Breast epithelium (tissue), 4 donors: ENCODE results near the gene NEBL. TPM values are rescaled to one million over a fixed set of nuclear protein-coding genes. Genes with fewer than 3 reads are reported as not detected.

Experiments
- DNase-seq, 2 donors: peaks; one replicate each; pipeline ENCODE4 v3.0.0-alpha.2; 2019; ENCODE audit warnings: low spot score in 2 of 2
- H3K27ac ChIP-seq, 2 donors: fragments of 200-600 bp; sonication (generic) in 1 of 2; one replicate each; pipeline ENCODE4 v1.5.1; 2016 to 2019; ENCODE audit warnings: mild to moderate bottlenecking in 1 of 2
- H3K27me3 ChIP-seq, 2 donors: fragments of 200-600 bp; sonication (generic) in 1 of 2; one replicate each; pipeline versions ENCODE4 v1.5.1 to v1.6.0; 2017 to 2019; ENCODE audit warnings: control low read depth in 1 of 2, mild to moderate bottlenecking in 1 of 2
- H3K36me3 ChIP-seq: fragments of 200-600 bp; one replicate; pipeline ENCODE4 v1.5.1; 2019
- H3K4me1 ChIP-seq, 2 donors: fragments of 200-600 bp; sonication (generic); one replicate each; pipeline ENCODE4 v1.5.1; 2016 to 2019; ENCODE audit warnings: control low read depth in 1 of 2
- H3K4me3 ChIP-seq, 3 donors: fragments of 200-600 bp; sonication (generic); 1 replicate in 2 of 3; 2 replicates in 1 of 3; pipeline ENCODE4 v1.5.1; 2016 to 2019; ENCODE audit warnings: mild to moderate bottlenecking in 3 of 3, moderate library complexity in 2 of 3
- H3K9me3 ChIP-seq, 2 donors: fragments of 200-600 bp; sonication (generic) in 1 of 2; one replicate each; pipeline ENCODE4 v1.5.1; 2016 to 2019; ENCODE audit warnings: control low read depth in 1 of 2
- POLR2A ChIP-seq: fragments of 450-650 bp; IDR thresholded peaks from one replicate; pipeline ENCODE4 v1.6.1; 2016; ENCODE audit warnings: antibody characterized with exemption, mild to moderate bottlenecking, moderate library complexity
- POLR2AphosphoS5 ChIP-seq, 3 donors: sonication (generic); formaldehyde crosslinking; IDR thresholded peaks; one replicate each; pipeline ENCODE4 v1.6.1; 2017; ENCODE audit warnings: antibody characterized with exemption in 3 of 3
- intact Hi-C: fragments of 100-400 bp; cut with DNase I; formaldehyde crosslinking; loops from one replicate; pipeline ENCODE4 v1.15.1; 2023; ENCODE audit warnings: low total_unique reads
- total RNA-seq, 3 donors: library from RNA; depleted of rRNA; stranded (reverse); fragments of >200 nt; gene quantifications; one replicate each; pipeline ENCODE4 v1.1.0, GENCODE V29; 2016
- TF ChIP-seq, protein P1 (sequence below), 3 donors: fragments of 450-650 bp; IDR thresholded peaks; one replicate each; pipeline ENCODE4 v1.5.1; 2016 to 2017; ENCODE audit warnings: antibody characterized with exemption in 3 of 3, mild to moderate bottlenecking in 3 of 3, moderate library complexity in 3 of 3

The NEBL gene
- total RNA-seq, 3 donors from 2014 or later, result 3.8 to 313 (median 85.2) TPM

DNA sequence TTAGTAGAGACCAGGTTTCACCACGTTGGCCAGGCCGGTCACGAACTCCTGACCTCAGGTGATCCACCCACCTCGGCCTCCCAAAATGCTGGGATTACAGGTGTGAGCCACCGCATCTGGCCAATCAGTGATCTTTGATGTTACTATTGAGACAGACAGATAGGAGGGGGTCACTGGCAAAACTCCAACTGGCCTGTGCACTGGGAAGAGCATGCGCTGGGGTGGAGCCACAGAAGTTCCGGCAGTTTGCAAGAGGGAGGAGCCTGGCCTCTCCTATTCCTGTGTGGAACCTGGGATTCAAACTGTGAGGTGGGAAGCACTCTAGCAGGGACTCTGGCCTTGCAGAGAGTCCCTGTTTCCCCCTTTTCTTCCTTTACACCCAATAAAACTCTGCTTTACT lies 60.7 kb downstream of the NEBL start:
- intact Hi-C loops, result no loop called here
- Histone ChIP-seq H3K9me3 (peaks cover 0 to 14% of the 10 kb centered on the region in 2 donors), H3K27ac (no peak overlapping the region), H3K36me3 (no peaks in the 10 kb centered on the region), H3K27me3 (no peaks in the 10 kb centered on the region), H3K4me1 (no peaks in the 10 kb centered on the region), H3K4me3 (no peak overlapping the region)
- no peak for TF ChIP-seq POLR2A
- TF ChIP-seq, protein P1, sequence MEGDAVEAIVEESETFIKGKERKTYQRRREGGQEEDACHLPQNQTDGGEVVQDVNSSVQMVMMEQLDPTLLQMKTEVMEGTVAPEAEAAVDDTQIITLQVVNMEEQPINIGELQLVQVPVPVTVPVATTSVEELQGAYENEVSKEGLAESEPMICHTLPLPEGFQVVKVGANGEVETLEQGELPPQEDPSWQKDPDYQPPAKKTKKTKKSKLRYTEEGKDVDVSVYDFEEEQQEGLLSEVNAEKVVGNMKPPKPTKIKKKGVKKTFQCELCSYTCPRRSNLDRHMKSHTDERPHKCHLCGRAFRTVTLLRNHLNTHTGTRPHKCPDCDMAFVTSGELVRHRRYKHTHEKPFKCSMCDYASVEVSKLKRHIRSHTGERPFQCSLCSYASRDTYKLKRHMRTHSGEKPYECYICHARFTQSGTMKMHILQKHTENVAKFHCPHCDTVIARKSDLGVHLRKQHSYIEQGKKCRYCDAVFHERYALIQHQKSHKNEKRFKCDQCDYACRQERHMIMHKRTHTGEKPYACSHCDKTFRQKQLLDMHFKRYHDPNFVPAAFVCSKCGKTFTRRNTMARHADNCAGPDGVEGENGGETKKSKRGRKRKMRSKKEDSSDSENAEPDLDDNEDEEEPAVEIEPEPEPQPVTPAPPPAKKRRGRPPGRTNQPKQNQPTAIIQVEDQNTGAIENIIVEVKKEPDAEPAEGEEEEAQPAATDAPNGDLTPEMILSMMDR (IDR thresholded peaks at IDR 0.05), result no peak
- no peak for TF ChIP-seq POLR2AphosphoS5 (IDR thresholded peaks at IDR 0.05)
- no peak for DNase-seq

DNA sequence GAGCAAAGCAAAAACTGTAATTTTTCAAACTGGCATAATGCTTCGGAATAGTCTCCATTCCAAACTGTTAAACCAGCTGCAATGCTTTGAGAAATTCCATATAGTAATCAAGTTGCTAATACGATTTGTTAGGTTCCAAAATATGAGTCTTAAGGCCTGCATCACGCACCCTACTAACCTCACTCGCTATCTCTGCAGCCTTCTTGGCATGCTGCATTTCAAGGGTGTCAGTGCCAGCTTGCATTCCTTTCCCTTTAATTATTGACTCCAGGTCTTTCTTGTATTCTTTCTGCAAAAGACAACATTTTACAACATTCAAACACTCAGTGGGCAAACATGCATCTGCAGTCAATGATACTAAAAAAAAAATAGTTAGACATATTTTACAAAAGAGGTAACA lies 61.8 kb downstream of the NEBL start:
- peaks cover 0 to 14% of the 10 kb centered on the region in 2 donors for H3K9me3 ChIP-seq
- no peak overlapping the region for H3K27ac ChIP-seq
- H3K27me3 ChIP-seq, result no peaks in the 10 kb centered on the region
- intact Hi-C loops, result no loop called here
- DNase-seq, result no peak
- H3K4me1 ChIP-seq, result no peaks in the 10 kb centered on the region
- no peak overlapping the region for H3K4me3 ChIP-seq
- no peaks in the 10 kb centered on the region for H3K36me3 ChIP-seq
- TF ChIP-seq POLR2AphosphoS5 (IDR thresholded peaks at IDR 0.05), result no peak
- TF ChIP-seq, protein P1 (IDR thresholded peaks at IDR 0.05), result no peak
- no peak for TF ChIP-seq POLR2A

DNA sequence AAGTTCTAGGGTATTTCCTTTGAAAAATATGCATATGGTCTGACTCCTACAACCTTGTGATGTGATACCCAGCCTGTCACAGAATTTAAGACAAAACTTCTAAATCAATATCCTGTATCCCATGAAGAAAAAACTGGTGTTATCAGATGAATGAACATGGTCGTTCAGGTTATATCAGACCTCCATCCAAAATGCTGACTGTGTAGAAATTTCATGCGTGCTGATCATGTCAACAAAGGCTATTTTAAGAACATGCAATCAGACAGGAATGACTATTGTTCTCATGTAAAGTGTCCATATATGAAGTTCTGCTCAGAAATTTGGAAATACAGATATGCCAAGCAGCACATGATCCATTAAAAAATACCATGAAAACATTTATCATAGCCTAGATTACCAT lies 62.3 kb downstream of the NEBL start:
- TF ChIP-seq POLR2A (no peak), POLR2AphosphoS5 (IDR thresholded peaks at IDR 0.05) (no peak)
- TF ChIP-seq, protein P1 (IDR thresholded peaks at IDR 0.05), result no peak
- H3K4me3 ChIP-seq, result no peak overlapping the region
- intact Hi-C loops, result no loop called here

DNA sequence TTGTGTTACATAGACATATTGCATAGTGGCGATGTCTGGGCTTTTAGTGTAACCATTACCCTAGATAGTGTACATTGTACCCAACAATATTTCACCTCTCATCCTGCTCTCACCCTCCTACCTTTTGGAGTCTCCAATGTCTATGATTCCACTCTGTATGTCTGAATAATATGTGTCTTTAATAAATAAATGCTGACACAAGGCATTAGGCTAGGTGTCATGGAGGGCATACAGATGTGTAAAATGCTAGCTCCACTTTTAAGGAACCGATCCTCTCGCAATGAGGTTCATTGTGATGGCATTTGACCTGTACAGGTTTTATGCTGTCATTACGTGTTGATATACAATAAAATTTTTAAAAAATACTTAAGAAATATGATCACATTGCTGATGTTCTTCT lies 74.3 kb downstream of the NEBL start:
- no peak for DNase-seq
- Histone ChIP-seq H3K4me3 (no peak overlapping the region), H3K27me3 (no peaks in the 10 kb centered on the region), H3K36me3 (no peaks in the 10 kb centered on the region), H3K9me3 (no peaks in the 10 kb centered on the region), H3K27ac (no peak overlapping the region), H3K4me1 (no peaks in the 10 kb centered on the region)
- intact Hi-C loops, result no loop called here
- TF ChIP-seq POLR2AphosphoS5 (IDR thresholded peaks at IDR 0.05) (no peak), POLR2A (no peak)
- TF ChIP-seq, protein P1 (IDR thresholded peaks at IDR 0.05), result no peak

More for the DNA sequence above, 62.3 kb downstream of the NEBL start:
- no peaks in the 10 kb centered on the region for H3K4me1 ChIP-seq
- no peak for DNase-seq
- no peaks in the 10 kb centered on the region for H3K27me3 ChIP-seq
- peaks cover 0 to 14% of the 10 kb centered on the region in 2 donors for H3K9me3 ChIP-seq
- no peaks in the 10 kb centered on the region for H3K36me3 ChIP-seq
- H3K27ac ChIP-seq, result no peak overlapping the region

DNA sequence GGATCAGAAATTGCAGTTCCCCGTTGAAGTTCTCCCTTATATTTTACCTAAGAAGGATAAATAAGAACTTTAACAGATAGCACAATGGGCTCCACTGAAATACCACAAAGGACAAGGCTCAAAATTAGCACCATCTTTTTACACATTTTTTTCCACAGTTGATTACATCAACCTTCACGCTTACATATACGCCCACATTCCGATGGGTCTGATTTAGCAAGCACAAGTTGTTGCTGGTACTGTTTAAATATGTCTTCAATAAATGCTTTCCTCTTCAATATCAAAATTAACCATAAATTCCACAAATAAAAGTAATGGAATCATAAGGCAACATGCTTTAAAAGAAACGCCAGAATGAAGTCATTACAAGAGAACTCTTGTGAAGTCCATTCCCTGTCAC lies 79.5 kb downstream of the NEBL start:
- H3K27ac ChIP-seq, result no peak overlapping the region
- H3K9me3 ChIP-seq, result no peaks in the 10 kb centered on the region
- H3K4me3 ChIP-seq, result no peak overlapping the region
- no peaks in the 10 kb centered on the region for H3K27me3 ChIP-seq
- DNase-seq, result no peak
- intact Hi-C loops, result loop anchor here (5.0 kb wide), 1 partner anchor 1910 kb away; no protein-coding TSS in a partner anchor
- TF ChIP-seq POLR2A (no peak), POLR2AphosphoS5 (IDR thresholded peaks at IDR 0.05) (no peak)
- TF ChIP-seq, protein P1 (IDR thresholded peaks at IDR 0.05), result no peak
- no peaks in the 10 kb centered on the region for H3K36me3 ChIP-seq
- no peaks in the 10 kb centered on the region for H3K4me1 ChIP-seq
